Cerebellar nuclear complex (tissue), 1 donor: Measurements from ENCODE around the gene ST7.
"Not testable (repeated sequence)": the region's sequence is repeated elsewhere in the genome, so short reads cannot be mapped to it uniquely, and the experiment has no call there.

Source experiments
- DNase-seq, 2 experiments: peaks; one replicate each; lab custom pipeline; 2025; lab: John Stamatoyannopoulos, UW

The ST7 gene

GRCh38 chr7:117096330-117096729, 143.0 kb downstream of the ST7 start:
- DNase-seq, result no peak

DNA sequence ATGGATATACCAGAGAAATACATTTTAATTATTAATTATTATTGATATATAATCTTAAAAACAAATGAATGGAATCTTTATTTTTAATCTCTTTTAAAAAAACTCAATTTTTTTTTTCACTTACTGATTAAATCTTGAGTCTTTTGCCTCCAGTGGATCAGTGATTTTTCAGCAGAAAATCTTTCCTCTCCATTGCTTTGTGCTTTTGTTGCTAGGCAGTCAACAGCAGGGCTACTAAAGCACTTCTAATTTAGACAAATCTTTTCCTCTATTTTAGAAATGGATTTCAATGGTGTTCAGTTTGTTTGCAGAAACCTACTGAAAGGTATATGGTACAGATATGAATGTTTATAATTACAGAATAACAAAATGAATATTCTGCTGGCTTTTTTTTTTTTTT, 143.6 kb downstream of the ST7 start:
- DNase-seq, result no peak

- DNase-seq, result no peak
Observed at GRCh38 chr7:117097860-117098259, 144.6 kb downstream of the ST7 start.

- DNase-seq, result no peak
Observed at GRCh38 chr7:117098457-117098856, 145.2 kb downstream of the ST7 start.

GRCh38 chr7:117101026-117101425, 147.7 kb downstream of the ST7 start:
- DNase-seq, result no peak

DNA sequence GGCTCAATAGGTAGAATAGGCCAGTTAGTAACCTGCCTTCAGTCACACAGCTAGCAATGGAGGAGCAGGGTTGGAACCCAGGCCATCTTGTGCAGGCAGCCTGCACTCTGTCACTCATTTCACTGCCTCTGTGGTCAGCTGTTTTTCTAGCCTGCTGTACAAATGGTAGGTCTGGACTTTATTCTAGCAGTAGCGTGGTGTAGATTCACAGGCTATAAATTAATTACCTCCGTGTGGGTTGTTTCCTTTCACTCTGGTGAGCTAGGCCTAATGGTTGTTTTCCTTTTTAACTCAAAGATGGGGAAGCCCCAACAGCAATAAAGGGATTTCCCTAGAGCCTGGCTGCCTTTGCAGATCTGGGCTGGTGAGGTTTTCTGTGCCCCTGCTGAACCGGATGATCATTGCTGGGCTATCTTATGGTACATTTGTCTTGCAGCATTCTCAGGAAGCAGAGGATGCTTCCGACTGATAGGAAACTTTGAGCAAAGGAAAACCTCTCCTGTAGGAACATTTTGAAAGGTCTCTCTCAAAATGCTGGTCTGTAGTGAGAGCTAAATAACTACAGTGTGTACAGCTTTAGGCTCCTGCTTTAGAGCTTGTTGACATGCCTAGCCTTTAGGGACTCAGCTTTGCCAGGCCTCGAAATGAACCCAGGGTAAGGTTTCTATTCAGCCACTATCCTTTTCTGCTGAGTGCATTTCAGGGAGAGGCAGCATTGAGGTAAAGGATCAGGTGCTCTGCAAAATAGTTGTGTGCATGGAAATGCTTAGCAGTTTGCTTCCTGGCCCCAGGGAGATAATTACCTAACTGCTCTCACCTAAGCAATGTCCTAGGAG, 157.4 kb downstream of the ST7 start:
- DNase-seq, result no peak

GRCh38 chr7:117111535-117111934, 158.2 kb downstream of the ST7 start:
- peak; percentile 90 to 97 for DNase-seq

DNA sequence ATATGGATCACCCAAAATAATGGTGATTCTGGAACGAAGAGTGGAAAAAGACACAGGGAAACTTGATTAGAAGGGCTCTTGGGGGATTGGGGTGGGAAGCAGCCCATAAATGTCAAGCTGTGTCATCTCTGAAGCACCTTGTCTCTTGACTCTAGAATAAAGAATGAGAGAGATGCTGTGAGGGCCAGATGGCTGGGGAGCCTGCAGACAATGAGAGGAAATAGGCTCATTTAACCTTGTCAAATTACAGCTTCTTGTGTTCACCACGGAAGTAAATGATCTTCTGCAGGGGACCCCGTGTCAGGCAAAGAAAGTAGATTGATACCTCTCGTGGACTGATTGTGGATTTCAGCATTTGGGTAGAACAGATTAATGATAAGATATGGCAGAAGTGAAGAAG, 159.3 kb downstream of the ST7 start:
- peak in 1 of 2 experiments; percentile 51 for DNase-seq

GRCh38 chr7:117113871-117114270, 160.6 kb downstream of the ST7 start:
- no peak for DNase-seq

GRCh38 chr7:117114272-117114671, 161.0 kb downstream of the ST7 start:
- DNase-seq, result no peak

DNA sequence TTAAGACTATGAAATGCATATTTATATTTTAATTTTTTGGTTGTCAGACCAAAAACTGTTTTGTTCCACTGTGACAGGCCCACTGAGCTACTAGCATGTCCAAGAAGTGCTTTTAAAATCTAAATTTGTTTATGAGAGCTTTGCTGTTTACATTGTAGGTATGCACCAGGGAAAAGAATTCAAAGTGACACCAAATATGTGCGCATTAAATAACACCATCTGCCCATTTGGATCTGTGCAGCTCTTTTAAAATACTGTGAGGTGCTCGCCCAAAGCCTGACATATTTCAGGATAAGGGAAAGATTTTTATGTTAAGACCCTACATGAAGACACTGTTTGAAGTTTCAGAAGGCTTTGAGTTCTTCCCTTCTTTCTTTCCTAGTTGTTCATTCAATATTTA, 162.9 kb downstream of the ST7 start:
- peak; percentile 61 to 71 for DNase-seq

- no peak for DNase-seq
Observed at GRCh38 chr7:117117172-117117571, 163.9 kb downstream of the ST7 start.

GRCh38 chr7:117118579-117119180, 165.4 kb downstream of the ST7 start:
- no peak for DNase-seq

DNA sequence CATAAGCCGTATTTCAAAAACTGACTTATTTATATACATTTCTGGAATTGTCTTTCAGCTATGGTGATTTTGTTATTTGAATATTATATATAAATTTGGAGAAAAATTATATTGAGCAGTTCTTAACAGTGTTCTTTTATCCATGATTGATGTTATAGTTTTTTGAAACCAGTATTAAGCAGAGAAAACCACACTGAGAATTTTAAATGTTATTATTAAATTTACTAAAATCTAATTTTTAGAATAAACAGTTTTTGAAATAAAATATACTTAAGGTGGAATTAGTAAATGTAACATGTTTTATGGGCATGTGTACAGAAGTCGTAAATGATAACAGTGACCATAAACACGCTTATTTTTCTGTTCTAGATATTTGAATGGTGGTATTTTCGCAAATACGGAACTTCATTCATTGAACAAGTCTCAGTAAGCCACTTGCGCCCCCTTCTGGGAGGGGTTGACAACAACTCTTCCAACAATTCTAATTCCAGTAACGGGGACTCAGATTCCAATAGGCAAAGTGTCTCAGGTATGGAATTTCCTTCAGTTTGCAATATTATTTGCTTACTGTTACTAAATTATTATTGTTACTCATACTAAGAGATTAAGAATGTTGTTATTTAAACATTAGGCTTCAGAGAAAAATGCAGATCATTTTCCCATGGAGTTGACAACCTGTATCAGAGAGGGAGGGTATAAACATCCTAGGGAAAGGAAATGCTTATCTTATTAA, 166.1 kb downstream of the ST7 start:
- no peak for DNase-seq

DNA sequence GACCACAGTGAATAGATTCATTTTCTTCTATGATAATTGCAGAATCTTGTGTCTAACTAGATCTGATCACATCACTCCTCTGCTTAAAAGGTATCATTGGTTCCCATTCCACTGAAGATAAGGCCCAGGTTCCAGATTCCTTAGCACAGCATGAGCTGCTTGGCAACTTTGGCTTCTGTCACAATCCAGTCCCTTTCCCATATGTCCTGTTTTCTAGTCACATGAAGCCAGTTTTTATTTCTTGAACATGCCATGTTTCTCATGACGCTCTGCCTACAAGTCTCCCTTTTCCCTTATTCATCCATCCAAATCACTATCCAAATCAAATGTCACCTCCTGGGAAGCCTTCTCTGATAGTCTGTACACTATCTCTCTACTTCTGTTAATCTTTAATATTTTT, 167.0 kb downstream of the ST7 start:
- not testable (repeated sequence) for DNase-seq

DNA sequence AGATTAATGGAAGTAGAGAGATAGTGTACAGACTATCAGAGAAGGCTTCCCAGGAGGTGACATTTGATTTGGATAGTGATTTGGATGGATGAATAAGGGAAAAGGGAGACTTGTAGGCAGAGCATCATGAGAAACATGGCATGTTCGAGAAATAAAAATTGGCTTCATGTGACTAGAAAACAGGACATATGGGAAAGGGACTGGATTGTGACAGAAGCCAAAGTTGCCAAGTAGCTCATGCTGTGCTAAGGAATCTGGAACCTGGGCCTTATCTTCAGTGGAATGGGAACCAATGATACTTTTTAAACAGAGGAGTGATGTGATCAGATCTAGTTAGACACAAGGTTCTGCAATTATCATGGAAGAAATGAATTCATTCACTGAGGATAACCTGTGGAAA, 168.7 kb downstream of the ST7 start:
- DNase-seq, result not testable (repeated sequence)

DNA sequence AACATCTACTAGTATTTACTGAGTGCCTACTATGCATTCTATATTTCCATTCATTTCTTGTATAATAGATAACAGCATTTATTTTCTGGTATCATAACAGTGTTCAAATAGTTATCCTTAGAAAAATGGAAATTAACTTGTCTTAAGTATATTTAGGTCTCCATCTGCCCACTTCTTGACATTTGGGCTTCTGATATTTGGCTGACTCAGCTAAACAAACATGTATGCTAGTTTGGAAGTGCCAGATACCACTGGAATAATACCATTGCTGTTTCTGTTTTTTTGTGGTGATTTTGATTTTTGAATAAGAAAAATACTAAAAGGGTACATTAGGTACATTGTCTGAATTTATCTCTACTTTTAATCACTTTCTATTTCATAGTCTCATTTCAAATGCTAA, 169.2 kb downstream of the ST7 start:
- DNase-seq, result no peak

GRCh38 chr7:117123311-117123926, 170.1 kb downstream of the ST7 start:
- no peak for DNase-seq

GRCh38 chr7:117124591-117125220, 171.4 kb downstream of the ST7 start:
- DNase-seq, result no peak

DNA sequence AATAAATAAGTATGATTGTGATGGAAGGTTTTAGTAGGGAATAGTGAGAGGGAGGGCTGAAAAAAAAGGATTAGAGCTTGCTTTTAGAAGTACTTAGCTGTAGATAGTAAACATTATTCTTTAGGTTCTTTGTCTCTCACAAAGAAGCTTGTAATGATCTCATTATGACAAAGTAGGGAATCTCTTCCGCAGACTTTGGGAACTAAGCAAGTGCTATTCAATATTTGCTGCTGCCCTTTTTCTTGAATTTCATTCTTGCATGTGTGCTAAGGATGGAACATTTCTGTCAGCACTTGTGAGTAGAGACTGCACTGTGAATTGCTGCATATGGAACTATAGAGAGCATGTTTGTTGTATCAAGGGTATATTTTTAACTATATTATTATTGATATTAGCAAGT, 173.4 kb downstream of the ST7 start:
- no peak for DNase-seq

DNA sequence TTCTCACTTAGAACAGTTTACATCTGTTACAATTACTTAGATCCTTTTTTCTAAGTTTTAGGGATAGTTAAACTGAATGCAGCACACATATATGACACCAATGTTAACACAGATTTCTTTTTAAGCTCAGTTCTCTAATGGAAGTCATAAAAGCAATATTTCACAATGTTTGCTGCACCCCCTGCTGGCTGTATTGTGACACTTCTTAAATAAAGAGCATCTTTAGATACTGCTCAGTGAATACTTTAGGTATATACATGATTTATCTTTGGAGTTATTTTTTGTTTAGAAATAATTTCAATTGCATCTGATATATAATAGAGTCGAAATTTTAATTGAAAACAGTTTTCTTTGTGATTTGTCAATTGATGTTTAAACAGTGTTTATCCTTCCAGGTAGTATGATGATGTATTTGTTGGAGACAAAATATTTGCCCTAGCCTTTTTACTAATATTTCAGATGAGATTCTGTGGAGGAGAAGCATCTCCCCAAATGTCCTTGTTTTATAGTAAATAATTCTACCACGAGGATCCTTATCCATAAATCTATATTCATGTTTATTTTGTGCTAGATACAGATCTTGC, 174.4 kb downstream of the ST7 start:
- peak in 1 of 2 experiments; percentile 28 for DNase-seq

DNA sequence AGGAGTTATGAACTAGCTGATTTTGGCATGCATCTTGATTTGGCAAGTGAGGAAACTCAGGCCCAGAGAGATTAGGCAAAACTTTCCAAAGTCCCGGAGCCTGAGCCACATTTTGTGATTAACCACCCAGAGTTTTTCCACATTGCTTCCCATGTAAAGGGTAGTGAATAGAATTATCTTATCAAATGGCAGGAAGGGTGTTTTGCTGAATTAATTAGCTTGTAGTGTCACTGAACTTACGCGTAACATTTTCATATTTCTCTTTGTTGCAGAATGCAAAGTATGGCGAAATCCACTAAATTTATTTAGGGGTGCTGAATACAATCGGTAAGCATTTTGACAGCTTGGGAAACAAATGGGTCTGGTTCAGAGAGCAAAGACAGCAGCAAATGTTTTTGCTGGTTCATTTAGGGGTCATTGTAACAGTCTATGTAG, 176.2 kb downstream of the ST7 start:
- no peak for DNase-seq
